WTC11 (cell line): Measurements from ENCODE around the gene TSC22D4. TPM values are rescaled to one million over a fixed set of nuclear protein-coding genes. Genes with fewer than 3 reads are reported as not detected.

ENCODE experiments used
- ATAC-seq: fragments of 200-7000 bp; cut with Tn5 transposase; 2 replicates; pipeline ENCODE4 v1.10.0; 2021; ENCODE audit warnings: mild to moderate bottlenecking, moderate library complexity
- CTCF ChIA-PET: fragments of 300-600 bp; sonication (Branson Sonifier 250); formaldehyde crosslinking; loops from one replicate; lab custom pipeline; 2021; ENCODE audit warnings: antibody characterized with exemption; lab: Charles Lee
- POLR2A ChIA-PET: fragments of 350-600 bp; sonication (Branson Sonifier 250); formaldehyde crosslinking; loops from one replicate; lab custom pipeline; 2021; ENCODE audit warnings: antibody characterized with exemption; lab: Charles Lee
- DNase-seq: peaks from one replicate; pipeline ENCODE4 v3.0.0; 2021; ENCODE audit warnings: low spot score
- H3K27ac Mint-ChIP-seq: 2 replicates; pipeline ENCODE4 v1.8.0; 2021; ENCODE audit warnings: mixed read lengths
- H3K27me3 Mint-ChIP-seq: 2 replicates; pipeline ENCODE4 v1.8.0; 2021; ENCODE audit warnings: low read depth, mild to moderate bottlenecking, moderate library complexity, mixed read lengths
- H3K36me3 Mint-ChIP-seq: 2 replicates; pipeline ENCODE4 v1.8.0; 2021; ENCODE audit warnings: mixed read lengths
- H3K4me1 Mint-ChIP-seq: 2 replicates; pipeline ENCODE4 v1.8.0; 2022; ENCODE audit warnings: mixed read lengths
- H3K4me3 Mint-ChIP-seq: 2 replicates; pipeline ENCODE4 v1.8.0; 2021; ENCODE audit warnings: mild to moderate bottlenecking, moderate library complexity, mixed read lengths
- H3K9me3 Mint-ChIP-seq: 2 replicates; pipeline ENCODE4 v1.8.0; 2021; ENCODE audit warnings: mixed read lengths
- ATF2 ChIP-seq: sonication (generic); formaldehyde crosslinking; IDR thresholded peaks from 2 replicates; pipeline ENCODE4 v1.8.1; 2022; ENCODE audit warnings: low read depth, missing genetic modification reagents, borderline replicate concordance
- CBFB ChIP-seq: sonication (generic); formaldehyde crosslinking; IDR thresholded peaks from 2 replicates; pipeline ENCODE4 v1.8.1; 2022; ENCODE audit warnings: mild to moderate bottlenecking, low read depth, missing genetic modification reagents
- CREM ChIP-seq: sonication (generic); formaldehyde crosslinking; IDR thresholded peaks from 2 replicates; pipeline ENCODE4 v1.8.1; 2022; ENCODE audit warnings: mild to moderate bottlenecking, missing genetic modification reagents, moderate library complexity
- CTCF ChIP-seq: fragments of 200-600 bp; IDR thresholded peaks from 2 replicates; pipeline ENCODE4 v1.8.0; 2022; ENCODE audit warnings: antibody characterized with exemption
- E2F4 ChIP-seq: sonication (generic); formaldehyde crosslinking; IDR thresholded peaks from 2 replicates; pipeline ENCODE4 v1.8.1; 2022; ENCODE audit warnings: low read depth, mild to moderate bottlenecking, moderate library complexity, missing genetic modification reagents, borderline replicate concordance
- ETV6 ChIP-seq: sonication (generic); formaldehyde crosslinking; IDR thresholded peaks from 2 replicates; pipeline ENCODE4 v1.8.1; 2022; ENCODE audit warnings: mild to moderate bottlenecking, missing genetic modification reagents
- GABPB1 ChIP-seq: sonication (generic); formaldehyde crosslinking; IDR thresholded peaks from 2 replicates; pipeline ENCODE4 v1.8.1; 2023; ENCODE audit warnings: mild to moderate bottlenecking, missing genetic modification reagents
- GRHL2 ChIP-seq: fragments of 250-450 bp; sonication (Bioruptor Pico); IDR thresholded peaks from 2 replicates; pipeline ENCODE4 v1.8.0; 2022; ENCODE audit warnings: mild to moderate bottlenecking, moderate library complexity; ENCODE audit not compliant: insufficient replicate concordance, severe bottlenecking
- JAZF1 ChIP-seq: fragments of 250-450 bp; sonication (Bioruptor Pico); IDR thresholded peaks from 2 replicates; pipeline ENCODE4 v1.9.0; 2021; ENCODE audit warnings: moderate library complexity, mild to moderate bottlenecking, inconsistent platforms
- MYBL2 ChIP-seq: sonication (generic); formaldehyde crosslinking; IDR thresholded peaks from 2 replicates; pipeline ENCODE4 v1.8.1; 2023; ENCODE audit warnings: mild to moderate bottlenecking, moderate library complexity, missing genetic modification reagents
- NR3C1 ChIP-seq: sonication (generic); formaldehyde crosslinking; conservative IDR thresholded peaks from 2 replicates; pipeline ENCODE4 v1.8.1; 2023; ENCODE audit warnings: low read depth, mild to moderate bottlenecking, missing genetic modification reagents
- PREB ChIP-seq: sonication (generic); formaldehyde crosslinking; IDR thresholded peaks from 2 replicates; pipeline ENCODE4 v1.8.1; 2022; ENCODE audit warnings: mild to moderate bottlenecking, missing genetic modification reagents, moderate library complexity, borderline replicate concordance
- RORB ChIP-seq: fragments of 250-450 bp; sonication (Bioruptor Pico); IDR thresholded peaks from 2 replicates; pipeline ENCODE4 v1.9.0; 2021; ENCODE audit warnings: mild to moderate bottlenecking
- SMAD3 ChIP-seq: sonication (generic); formaldehyde crosslinking; IDR thresholded peaks from 2 replicates; pipeline ENCODE4 v1.8.0; 2022; ENCODE audit warnings: missing genetic modification reagents, mild to moderate bottlenecking, borderline replicate concordance
- SMAD4 ChIP-seq: sonication (generic); formaldehyde crosslinking; IDR thresholded peaks from 2 replicates; pipeline ENCODE4 v1.8.0; 2022; ENCODE audit warnings: mild to moderate bottlenecking, missing genetic modification reagents
- ZBTB43 ChIP-seq: sonication (generic); formaldehyde crosslinking; IDR thresholded peaks from 2 replicates; pipeline ENCODE4 v1.8.1; 2023; ENCODE audit warnings: mild to moderate bottlenecking, missing genetic modification reagents
- ZNF232 ChIP-seq: sonication (generic); formaldehyde crosslinking; IDR thresholded peaks from 2 replicates; pipeline ENCODE4 v1.8.0; 2022; ENCODE audit warnings: mild to moderate bottlenecking, missing genetic modification reagents
- ZNF416 ChIP-seq: fragments of 250-450 bp; sonication (Bioruptor Pico); IDR thresholded peaks from 2 replicates; pipeline ENCODE4 v1.9.0; 2021; ENCODE audit warnings: mild to moderate bottlenecking, inconsistent platforms
- ZSCAN18 ChIP-seq: fragments of 250-450 bp; sonication (Bioruptor Pico); IDR thresholded peaks from 2 replicates; pipeline ENCODE4 v2.1.2; 2022; ENCODE audit warnings: mild to moderate bottlenecking, moderate library complexity
- total RNA-seq: library from RNA; stranded (reverse); gene quantifications from 3 replicates; pipeline ENCODE4 v1.2.3, GENCODE V29; 2021

TSC22D4 gene
- total RNA-seq, 1 experiment from 2014 or later, result 34.5 TPM

- TF ChIP-seq E2F4, result no peak
- no peak for TF ChIP-seq RORB (CRISPR knock-in tag)
- TF ChIP-seq SMAD4 (CRISPR knock-in tag), result no peak
- TF ChIP-seq GABPB1 (CRISPR knock-in tag), result no peak
- TF ChIP-seq CTCF, result no peak
Measured at GRCh38 chr7:100489824-100490223, 10.8 kb upstream of the TSC22D4 start (continued).

- ChIA-PET POLR2A (interaction anchor here (1.1 kb wide), 1 partner anchor 53 kb away, joined by 3 read pairs; no protein-coding TSS in a partner anchor), CTCF (interaction anchor here (1.1 to 3.2 kb wide), 8 partner anchors 11 to 123 kb away, joined by 3 to 17 read pairs (median 6); partner anchors contain the start of genes AGFG2, FBXO24, LRCH4 and MOSPD3)
- DNase-seq, result no peak
- H3K27ac Mint-ChIP-seq, result no peak overlapping the region
- H3K36me3 Mint-ChIP-seq, result no peaks in the 10 kb centered on the region
- H3K4me3 Mint-ChIP-seq, result no peak overlapping the region
- no peaks in the 10 kb centered on the region for H3K9me3 Mint-ChIP-seq
- no peak for TF ChIP-seq ZNF232 (CRISPR knock-in tag)
- H3K4me1 Mint-ChIP-seq, result peaks cover 38% of the 10 kb centered on the region
- ATAC-seq, result no peak
- H3K27me3 Mint-ChIP-seq, result peaks cover 15% of the 10 kb centered on the region
Measured at GRCh38 chr7:100489121-100489520, 10.1 kb upstream of the TSC22D4 start.

GRCh38 chr7:100488333-100489095 lies 9.5 kb upstream of the TSC22D4 start:
- no peak for ATAC-seq
- CTCF ChIA-PET, result interaction anchor here (1.2 to 3.2 kb wide), 2 partner anchors 10 to 98 kb away, joined by 3 to 17 read pairs; partner anchors contain the start of genes FBXO24, LRCH4 and TSC22D4
- no peak for TF ChIP-seq SMAD3
- no peak for TF ChIP-seq SMAD4 (CRISPR knock-in tag)
- no peak for TF ChIP-seq PREB (CRISPR knock-in tag)
- no peak for TF ChIP-seq CTCF
- no peak for TF ChIP-seq CBFB (CRISPR knock-in tag)
- TF ChIP-seq JAZF1 (CRISPR knock-in tag), result no peak
- TF ChIP-seq ZBTB43 (CRISPR knock-in tag), result no peak
- TF ChIP-seq GRHL2 (CRISPR knock-in tag), result no peak
- TF ChIP-seq ZSCAN18 (CRISPR knock-in tag), result no peak
- no peak for TF ChIP-seq CREM
- TF ChIP-seq NR3C1, result no peak
- TF ChIP-seq ETV6, result no peak
- TF ChIP-seq GABPB1 (CRISPR knock-in tag), result no peak
- no peak for TF ChIP-seq ATF2 (CRISPR knock-in tag)
- TF ChIP-seq MYBL2 (CRISPR knock-in tag), result no peak
- no peak for TF ChIP-seq ZNF416
- TF ChIP-seq, all 79 proteins: peak for 0
- no peaks in the 10 kb centered on the region for H3K36me3 Mint-ChIP-seq
- POLR2A ChIA-PET, result no interaction called here
- H3K27ac Mint-ChIP-seq, result no peak overlapping the region
- H3K9me3 Mint-ChIP-seq, result no peaks in the 10 kb centered on the region
- H3K4me1 Mint-ChIP-seq, result peaks cover 36% of the 10 kb centered on the region
- peaks cover 15% of the 10 kb centered on the region for H3K27me3 Mint-ChIP-seq
- DNase-seq, result no peak
- no peak overlapping the region for H3K4me3 Mint-ChIP-seq
